Measurements from ENCODE around the gene C11orf97.

GRCh38 chr11:94469416-94469815 is 42.8 kb upstream of the C11orf97 start:
- TF ChIP-seq, protein P1, sequence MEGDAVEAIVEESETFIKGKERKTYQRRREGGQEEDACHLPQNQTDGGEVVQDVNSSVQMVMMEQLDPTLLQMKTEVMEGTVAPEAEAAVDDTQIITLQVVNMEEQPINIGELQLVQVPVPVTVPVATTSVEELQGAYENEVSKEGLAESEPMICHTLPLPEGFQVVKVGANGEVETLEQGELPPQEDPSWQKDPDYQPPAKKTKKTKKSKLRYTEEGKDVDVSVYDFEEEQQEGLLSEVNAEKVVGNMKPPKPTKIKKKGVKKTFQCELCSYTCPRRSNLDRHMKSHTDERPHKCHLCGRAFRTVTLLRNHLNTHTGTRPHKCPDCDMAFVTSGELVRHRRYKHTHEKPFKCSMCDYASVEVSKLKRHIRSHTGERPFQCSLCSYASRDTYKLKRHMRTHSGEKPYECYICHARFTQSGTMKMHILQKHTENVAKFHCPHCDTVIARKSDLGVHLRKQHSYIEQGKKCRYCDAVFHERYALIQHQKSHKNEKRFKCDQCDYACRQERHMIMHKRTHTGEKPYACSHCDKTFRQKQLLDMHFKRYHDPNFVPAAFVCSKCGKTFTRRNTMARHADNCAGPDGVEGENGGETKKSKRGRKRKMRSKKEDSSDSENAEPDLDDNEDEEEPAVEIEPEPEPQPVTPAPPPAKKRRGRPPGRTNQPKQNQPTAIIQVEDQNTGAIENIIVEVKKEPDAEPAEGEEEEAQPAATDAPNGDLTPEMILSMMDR (IDR thresholded peaks at IDR 0.05; ENCODE audit: extremely low read depth in 1 of 2, insufficient read depth in 1 of 2, low read depth in 1 of 2, low read length in 2 of 2): no peak
- TF ChIP-seq POLR2A (IDR thresholded peaks at IDR 0.05; ENCODE audit: low read depth, low read length): no peak
- no peak for TF ChIP-seq POLR2AphosphoS5 (IDR thresholded peaks at IDR 0.05; ENCODE audit: insufficient read depth, low read depth, low read length)
- no peak for TF ChIP-seq GATA2 (IDR thresholded peaks at IDR 0.05; ENCODE audit: insufficient read depth, insufficient read length, low read depth, low read length)
- TF ChIP-seq JUN (IDR thresholded peaks at IDR 0.05; ENCODE audit: borderline replicate concordance, insufficient read depth, insufficient read length, low read depth): peak; percentile 12
- no peak for TF ChIP-seq MAX (IDR thresholded peaks at IDR 0.05; ENCODE audit: insufficient read depth, insufficient read length)
- TF ChIP-seq MYC (IDR thresholded peaks at IDR 0.05; ENCODE audit: low read depth, low read length): no peak
- no peak for TF ChIP-seq EZH2 (IDR thresholded peaks at IDR 0.05; ENCODE audit: borderline replicate concordance, low read depth, low read length, severe bottlenecking)
- no peak for TF ChIP-seq FOS (IDR thresholded peaks at IDR 0.05; ENCODE audit: borderline replicate concordance, insufficient read depth, low read length)
